Endothelial cell of umbilical vein (primary cell): ENCODE data around the gene TTLL5. TPM values are rescaled to one million over a fixed set of nuclear protein-coding genes. Genes with fewer than 3 reads are reported as not detected.

Experiments used
- BruUV-seq: library from RNA; stranded (reverse); fragments of 400-500 nt; replicated peaks from 2 replicates; lab custom pipeline; 2021; lab: Mats Ljungman, UMichigan
- CTCF ChIA-PET: fragments of 300-600, 350-600 bp; sonication (Branson Sonifier 250); formaldehyde crosslinking; loops from one replicate; lab custom pipeline; 2021; ENCODE audit warnings: antibody characterized with exemption, inconsistent platforms; lab: Charles Lee
- POLR2A ChIA-PET: fragments of 300-600, 350-600 bp; sonication (Branson Sonifier 250); formaldehyde crosslinking; loops from one replicate; lab custom pipeline; 2021; ENCODE audit warnings: antibody characterized with exemption, inconsistent platforms; lab: Charles Lee
- DNase-seq: peaks from one replicate; pipeline ENCODE4 v3.0.0-alpha.2; 2011; ENCODE audit warnings: low read depth, low spot score
- FAIRE-seq: peaks from 2 replicates; lab custom pipeline; 2011; peaks lifted over from hg19 to GRCh38; lab: Jason Lieb, UNC
- H2AFZ ChIP-seq: 2 replicates; pipeline ENCODE4 v1.6.0; 2012; ENCODE audit warnings: low read depth, low read length, control low read depth, inconsistent platforms
- H3K27ac ChIP-seq: 2 replicates; pipeline ENCODE4 v1.5.1; 2011; ENCODE audit warnings: low read depth, mild to moderate bottlenecking, control low read depth, low read length, moderate library complexity; ENCODE audit not compliant: insufficient read depth
- H3K27me3 ChIP-seq, 2 experiments: 2 replicates each; pipeline versions ENCODE4 v1.6.0 to v1.6.1; 2011; ENCODE audit warnings: low read length in 2 of 2, mixed read lengths in 1 of 2; ENCODE audit not compliant: control insufficient read depth in 2 of 2, insufficient read depth in 2 of 2
- H3K36me3 ChIP-seq, 2 experiments: 2 replicates in 1 of 2; 3 replicates in 1 of 2; pipeline ENCODE4 v1.5.1; 2011; ENCODE audit warnings: low read length in 2 of 2, mild to moderate bottlenecking in 1 of 2, moderate library complexity in 1 of 2; ENCODE audit not compliant: control insufficient read depth in 2 of 2, insufficient read depth in 2 of 2; ENCODE audit errors: extremely low read depth in 1 of 2
- H3K4me1 ChIP-seq: 3 replicates; pipeline ENCODE4 v1.5.1; 2011; ENCODE audit warnings: mild to moderate bottlenecking, low read length; ENCODE audit not compliant: control insufficient read depth, insufficient read depth; ENCODE audit errors: extremely low read depth
- H3K4me2 ChIP-seq: 2 replicates; pipeline ENCODE4 v1.6.1; 2011; ENCODE audit warnings: low read length, control low read depth, mixed read lengths; ENCODE audit not compliant: insufficient read depth
- H3K4me3 ChIP-seq, 3 experiments: fragments of 200-600 bp in 1 of 3; sonication (generic), shearing (Covaris generic) in 1 of 3; replicated peaks in 1 of 3; 2 replicates each; pipeline ENCODE4 v1.5.1; 2011 to 2016; ENCODE audit warnings: control low read depth in 3 of 3, low read length in 3 of 3, mild to moderate bottlenecking in 2 of 3, inconsistent platforms in 1 of 3, low read depth in 1 of 3, moderate library complexity in 1 of 3; ENCODE audit not compliant: insufficient read depth in 1 of 3
- H3K79me2 ChIP-seq: 2 replicates; pipeline ENCODE4 v1.6.0; 2012; ENCODE audit warnings: low read length, inconsistent platforms; ENCODE audit not compliant: control insufficient read depth, insufficient read depth
- H3K9ac ChIP-seq: replicated peaks from 2 replicates; pipeline ENCODE3; 2011; ENCODE audit warnings: low read length, control low read depth; ENCODE audit not compliant: insufficient read depth; ENCODE audit errors: extremely low read depth
- H3K9me1 ChIP-seq: replicated peaks from 3 replicates; pipeline ENCODE4 v1.6.0; 2011; ENCODE audit warnings: mild to moderate bottlenecking, low read length; ENCODE audit not compliant: control insufficient read depth, insufficient read depth; ENCODE audit errors: extremely low read depth
- H3K9me3 ChIP-seq: replicated peaks from 2 replicates; pipeline ENCODE4 v1.5.1; 2012; ENCODE audit warnings: low read length, inconsistent platforms; ENCODE audit not compliant: control insufficient read depth, insufficient read depth
- H4K20me1 ChIP-seq: replicated peaks from 2 replicates; pipeline ENCODE3; 2011; ENCODE audit warnings: mild to moderate bottlenecking, low read length; ENCODE audit not compliant: control insufficient read depth, insufficient read depth; ENCODE audit errors: extremely low read depth
- EZH2 ChIP-seq: IDR thresholded peaks from 2 replicates; pipeline ENCODE4 v1.6.1; 2012; ENCODE audit warnings: borderline replicate concordance, low read depth, mild to moderate bottlenecking, moderate library complexity, low read length, inconsistent platforms; ENCODE audit not compliant: severe bottlenecking
- FOS ChIP-seq: IDR thresholded peaks from 2 replicates; pipeline ENCODE4 v1.6.1; 2011; ENCODE audit warnings: mild to moderate bottlenecking, low read length, moderate library complexity, borderline replicate concordance; ENCODE audit not compliant: insufficient read depth
- GATA2 ChIP-seq: IDR thresholded peaks from 2 replicates; pipeline ENCODE4 v1.7.0; 2011; ENCODE audit warnings: low read depth, mild to moderate bottlenecking, moderate library complexity, mixed read lengths, low read length; ENCODE audit not compliant: insufficient read length, insufficient read depth
- JUN ChIP-seq: IDR thresholded peaks from 2 replicates; pipeline ENCODE4 v1.6.1; 2011; ENCODE audit warnings: borderline replicate concordance, low read depth; ENCODE audit not compliant: insufficient read length, insufficient read depth
- MYC ChIP-seq: IDR thresholded peaks from one replicate; pipeline ENCODE4 v1.6.1; 2011; ENCODE audit warnings: mild to moderate bottlenecking, low read depth, low read length
- POLR2A ChIP-seq: IDR thresholded peaks from 2 replicates; pipeline ENCODE4 v1.6.1; 2012; ENCODE audit warnings: low read depth, mild to moderate bottlenecking, control low read depth, low read length
- POLR2AphosphoS5 ChIP-seq: IDR thresholded peaks from 2 replicates; pipeline ENCODE4 v1.6.1; 2012; ENCODE audit warnings: low read depth, mild to moderate bottlenecking, control low read depth, low read length, moderate library complexity; ENCODE audit not compliant: insufficient read depth
- dilution Hi-C: fragments of 300-500 bp; cut with MboI; formaldehyde crosslinking; loops from one replicate; pipeline ENCODE4 v1.15.0; 2019; ENCODE audit warnings: low sequenced_read_pairs; ENCODE audit not compliant: extremely low pct_ligation_motif_present
- intact Hi-C: fragments of 100-400 bp; cut with micrococcal nuclease; formaldehyde crosslinking; loops from one replicate; pipeline ENCODE4 v1.10.0; 2022
- polyA plus RNA-seq, 4 experiments: library from polyadenylated mRNA; depleted of rRNA in 3 of 4; stranded (reverse) in 3 of 4; unstranded in 1 of 4; fragments of >200 nt; gene quantifications; 2 replicates each; pipeline versions ENCODE4 v1.2.1 to v1.2.3, GENCODE V29; 2011 to 2012; ENCODE audit warnings: missing spikeins in 1 of 4
- total RNA-seq: library from RNA; stranded (reverse); gene quantifications from 2 replicates; pipeline ENCODE4 v1.2.3, GENCODE V29; 2021
- TF ChIP-seq, protein P1 (sequence below): IDR thresholded peaks from 2 replicates; pipeline ENCODE4 v1.6.1; 2011; ENCODE audit not compliant: insufficient read depth, insufficient read length
- TF ChIP-seq, protein P2 (sequence below), 2 donors: IDR thresholded peaks; 1 replicate in 1 of 2; 2 replicates in 1 of 2; pipeline ENCODE4 v1.5.1; 2011; ENCODE audit warnings: low read length in 2 of 2, mild to moderate bottlenecking in 2 of 2, moderate library complexity in 2 of 2, control low read depth in 1 of 2, inconsistent platforms in 1 of 2, low read depth in 1 of 2; ENCODE audit not compliant: insufficient read depth in 1 of 2; ENCODE audit errors: extremely low read depth in 1 of 2

The TTLL5 gene
- total and polyA plus RNA-seq, 2 donors (not counting 3 experiments of a cell fraction or from before 2014, with no cell fraction given) = 33.2 to 93.6 TPM

DNA sequence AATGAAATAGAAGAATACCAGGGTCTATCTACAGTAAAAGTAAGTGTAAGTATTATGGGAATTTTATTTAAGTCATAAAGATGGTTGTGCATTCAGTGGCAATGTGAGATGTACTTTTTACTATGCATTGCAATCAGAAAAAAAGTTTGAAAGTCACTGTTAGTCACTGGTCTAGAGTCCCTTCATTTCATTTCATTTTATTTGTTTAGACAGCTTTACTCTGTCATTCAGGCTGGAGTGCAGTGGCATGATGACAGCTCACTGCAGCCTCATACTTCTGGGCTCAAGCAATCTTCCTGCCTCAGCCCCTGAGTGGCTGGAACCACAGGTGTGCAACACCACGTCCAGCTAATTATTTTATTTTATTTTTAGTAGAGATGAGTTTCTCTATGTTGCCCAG, 278.2 kb downstream of the TTLL5 start:
- peaks cover 0 to 3% of the 10 kb centered on the region in 2 experiments for H3K36me3 ChIP-seq
- intact Hi-C loops (no loop called here), dilution Hi-C loops (no loop called here)
- H3K27me3 ChIP-seq = no peaks in the 10 kb centered on the region
- H3K4me3 ChIP-seq = no peak overlapping the region
- ChIA-PET CTCF (interaction anchor here (1.0 to 4.1 kb wide), 3 partner anchors 33 to 230 kb away, joined by 3 to 37 read pairs (median 3); no protein-coding TSS in a partner anchor), POLR2A (no interaction called here)
- TF ChIP-seq EZH2 (no peak), FOS (no peak), POLR2A (no peak)
- TF ChIP-seq, protein P1, sequence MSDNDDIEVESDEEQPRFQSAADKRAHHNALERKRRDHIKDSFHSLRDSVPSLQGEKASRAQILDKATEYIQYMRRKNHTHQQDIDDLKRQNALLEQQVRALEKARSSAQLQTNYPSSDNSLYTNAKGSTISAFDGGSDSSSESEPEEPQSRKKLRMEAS = no peak
- TF ChIP-seq, protein P2, sequence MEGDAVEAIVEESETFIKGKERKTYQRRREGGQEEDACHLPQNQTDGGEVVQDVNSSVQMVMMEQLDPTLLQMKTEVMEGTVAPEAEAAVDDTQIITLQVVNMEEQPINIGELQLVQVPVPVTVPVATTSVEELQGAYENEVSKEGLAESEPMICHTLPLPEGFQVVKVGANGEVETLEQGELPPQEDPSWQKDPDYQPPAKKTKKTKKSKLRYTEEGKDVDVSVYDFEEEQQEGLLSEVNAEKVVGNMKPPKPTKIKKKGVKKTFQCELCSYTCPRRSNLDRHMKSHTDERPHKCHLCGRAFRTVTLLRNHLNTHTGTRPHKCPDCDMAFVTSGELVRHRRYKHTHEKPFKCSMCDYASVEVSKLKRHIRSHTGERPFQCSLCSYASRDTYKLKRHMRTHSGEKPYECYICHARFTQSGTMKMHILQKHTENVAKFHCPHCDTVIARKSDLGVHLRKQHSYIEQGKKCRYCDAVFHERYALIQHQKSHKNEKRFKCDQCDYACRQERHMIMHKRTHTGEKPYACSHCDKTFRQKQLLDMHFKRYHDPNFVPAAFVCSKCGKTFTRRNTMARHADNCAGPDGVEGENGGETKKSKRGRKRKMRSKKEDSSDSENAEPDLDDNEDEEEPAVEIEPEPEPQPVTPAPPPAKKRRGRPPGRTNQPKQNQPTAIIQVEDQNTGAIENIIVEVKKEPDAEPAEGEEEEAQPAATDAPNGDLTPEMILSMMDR (IDR thresholded peaks at IDR 0.05; ENCODE audit: extremely low read depth in 1 of 2, insufficient read depth in 1 of 2, low read depth in 1 of 2, low read length in 2 of 2) = no peak
- no TSS peak for BruUV-seq
- DNase-seq = no peak
- no peak overlapping the region for H2AFZ ChIP-seq
- no peaks in the 10 kb centered on the region for H3K79me2 ChIP-seq
- FAIRE-seq = no peak
- H3K27ac ChIP-seq = no peak overlapping the region
- H4K20me1 ChIP-seq = no peaks in the 10 kb centered on the region
- H3K9ac ChIP-seq = no peak overlapping the region
- H3K4me2 ChIP-seq = no peak overlapping the region
- no peaks in the 10 kb centered on the region for H3K9me3 ChIP-seq
- H3K4me1 ChIP-seq = no peaks in the 10 kb centered on the region
- no peaks in the 10 kb centered on the region for H3K9me1 ChIP-seq

DNA sequence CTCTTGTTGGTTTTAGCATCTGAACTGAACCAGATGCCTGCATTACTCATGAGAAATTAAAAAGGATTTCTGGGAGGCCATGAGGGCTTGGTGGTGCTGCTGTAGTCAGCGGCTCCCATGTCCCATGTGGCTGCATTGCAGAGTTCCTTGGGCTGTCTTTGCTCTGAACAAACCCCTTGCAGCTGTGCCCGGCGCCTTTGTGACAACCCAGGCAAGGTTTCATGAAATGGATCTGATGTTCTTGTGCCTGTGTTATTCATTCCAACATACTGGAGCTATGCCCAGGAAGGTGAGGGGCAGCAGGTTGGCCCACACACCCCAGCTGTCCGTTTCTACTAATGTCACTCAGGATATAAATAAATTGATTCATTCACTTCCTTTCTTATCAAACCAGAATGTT, 280.0 kb downstream of the TTLL5 start:
- Histone ChIP-seq H3K9me1 (no peaks in the 10 kb centered on the region), H3K27me3 (no peaks in the 10 kb centered on the region), H3K4me1 (no peaks in the 10 kb centered on the region), H2AFZ (no peak overlapping the region), H3K4me3 (no peak overlapping the region), H3K9me3 (no peaks in the 10 kb centered on the region), H3K36me3 (peaks cover 0 to 3% of the 10 kb centered on the region in 2 experiments), H3K79me2 (no peaks in the 10 kb centered on the region), H3K27ac (no peak overlapping the region), H3K4me2 (no peak overlapping the region), H4K20me1 (no peaks in the 10 kb centered on the region), H3K9ac (no peak overlapping the region)
- DNase-seq = peak; percentile 39
- no peak for FAIRE-seq
- intact Hi-C loops (no loop called here), dilution Hi-C loops (no loop called here)
- ChIA-PET CTCF (interaction anchor here (0.9 to 4.1 kb wide), 7 partner anchors 14 to 232 kb away, joined by 3 to 37 read pairs (median 4); partner anchors contain the start of gene TGFB3), POLR2A (no interaction called here)
- TF ChIP-seq MYC (no peak), POLR2AphosphoS5 (no peak), JUN (no peak), POLR2A (no peak), EZH2 (no peak), FOS (no peak), GATA2 (no peak)
- TF ChIP-seq, protein P1 = no peak
- TF ChIP-seq, protein P2 (IDR thresholded peaks at IDR 0.05; ENCODE audit: extremely low read depth in 1 of 2, insufficient read depth in 1 of 2, low read depth in 1 of 2, low read length in 2 of 2) = no peak
- no TSS peak for BruUV-seq
